H1 (cell line): ENCODE data around the gene TBCD. TPM values are rescaled to one million over a fixed set of nuclear protein-coding genes. Genes with fewer than 3 reads are reported as not detected.

Source experiments
- RAD21 ChIP-seq, 2 experiments: IDR thresholded peaks in 1 of 2; conservative IDR thresholded peaks in 1 of 2; 2 replicates each; pipeline ENCODE4 v1.6.1; 2011; ENCODE audit warnings: low read depth in 2 of 2, low read length in 2 of 2, improper control_type of control experiment in 1 of 2, inconsistent platforms in 1 of 2, mild to moderate bottlenecking in 1 of 2, moderate library complexity in 1 of 2
- polyA plus RNA-seq, 7 experiments: library from polyadenylated mRNA; depleted of rRNA in 3 of 7; stranded (reverse) in 5 of 7; unstranded in 2 of 7; fragments of >200 nt in 5 of 7; fragments of 200-250 nt in 2 of 7; gene quantifications; 1 replicate in 5 of 7; 2 replicates in 1 of 7; 4 replicates in 1 of 7; pipeline versions ENCODE4 v1.2.1 to v1.2.3, GENCODE V29; 2011 to 2013; ENCODE audit warnings: missing spikeins in 2 of 7, mixed read lengths in 2 of 7
- total RNA-seq: library from RNA; stranded (reverse); fragmentation: NEBNext Ultra II Directional; extraction: Animal tissue kit (Norgen Biotek cat#: 25700); gene quantifications from 2 replicates; pipeline ENCODE4 v1.2.1, GENCODE V29; 2021

The TBCD gene
- total and polyA plus RNA-seq, 2 of the 8 experiments (the other 6 are each of a cell fraction or from before 2014, with no cell fraction given) = 118 to 162 TPM

GRCh38 chr17:82865774-82866395 lies 114.0 kb downstream of the TBCD start (continued):
- no peak for TF ChIP-seq RAD21 (IDR thresholded peaks at IDR 0.05 in 1 of 2, conservative IDR thresholded peaks at IDR 0.05 in 1 of 2; ENCODE audit: low read depth in 2 of 2, low read length in 2 of 2)
- TF ChIP-seq, all 59 proteins: peak for 0
